Measurements from ENCODE around the gene MYO1D. TPM values are rescaled to one million over a fixed set of nuclear protein-coding genes. Genes with fewer than 3 reads are reported as not detected.

The MYO1D gene
- total RNA-seq, 1 experiment from 2014 or later = 35.7 TPM

- BruUV-seq (replicated peaks) = no TSS peak
- RAD21 ChIA-PET (ENCODE audit: low non-redundant PET in 1 of 2, low total read pairs in 2 of 2, uncharacterized antibody in 2 of 2, unreplicated experiment in 2 of 2) = no interaction called here
- CTCF ChIA-PET = interaction anchor here (0.6 to 1.5 kb wide), 2 partner anchors 9 to 133 kb away, joined by 3 read pairs; no protein-coding TSS in a partner anchor
These were observed 39.2 kb upstream of the MYO1D start for GRCh38 chr17:32916134-32916533.

More at GRCh38 chr17:32916134-32916533, 39.2 kb upstream of the MYO1D start:
- Histone ChIP-seq H3K27me3 (ENCODE audit: insufficient read depth, low read length) (no peaks in the 10 kb centered on the region), H3K9me3 (ENCODE audit: control insufficient read depth in 1 of 2, insufficient read depth in 1 of 2, low read depth in 1 of 2, low read length in 2 of 2) (no peaks in the 10 kb centered on the region), H2AFZ (ENCODE audit: low read depth, low read length, poor library complexity, severe bottlenecking) (no peak overlapping the region), H3K27ac (ENCODE audit: low read depth, low read length) (no peak overlapping the region), H3K4me3 (replicated peaks in 1 of 2; ENCODE audit: low read depth in 1 of 2, low read length in 2 of 2) (no peak overlapping the region), H3K79me2 (ENCODE audit: insufficient read depth, low read length) (no peaks in the 10 kb centered on the region), H3K9me2 (ENCODE audit: insufficient read depth) (no peaks in the 10 kb centered on the region), H3K9ac (ENCODE audit: low read length) (no peak overlapping the region), H3K36me3 (ENCODE audit: control insufficient read depth in 1 of 2, insufficient read depth in 2 of 2, low read length in 2 of 2) (no peaks in the 10 kb centered on the region), H3K4me2 (ENCODE audit: low read length) (no peak overlapping the region), H4K20me1 (ENCODE audit: insufficient read depth) (no peaks in the 10 kb centered on the region), H3K4me1 (ENCODE audit: control insufficient read depth in 1 of 2, insufficient read depth in 2 of 2, low read length in 2 of 2) (no peaks in the 10 kb centered on the region)
- TF ChIP-seq CTCF (IDR thresholded peaks at IDR 0.05 in 2 of 3, conservative IDR thresholded peaks at IDR 0.05 in 1 of 3; ENCODE audit: borderline replicate concordance in 1 of 3, insufficient read depth in 1 of 3, low read depth in 2 of 3, low read length in 2 of 3) (no peak), ELF1 (IDR thresholded peaks at IDR 0.05; ENCODE audit: borderline replicate concordance, low read depth) (no peak), SIN3A (IDR thresholded peaks at IDR 0.05; ENCODE audit: low read depth) (no peak), CEBPB (IDR thresholded peaks at IDR 0.05; ENCODE audit: low read depth) (no peak), ZNF274 (IDR thresholded peaks at IDR 0.05; ENCODE audit: low read depth, low read length) (no peak), CBX3 (IDR thresholded peaks at IDR 0.05; ENCODE audit: low read depth) (no peak), ATF3 (IDR thresholded peaks at IDR 0.05) (no peak)
- DNase-seq (ENCODE audit: low read depth, low spot score) (no peak), ATAC-seq (no peak)
- intact Hi-C loops (cut with micrococcal nuclease) = no loop called here
- POLR2A ChIA-PET = no interaction called here

Measured in HCT116 (cell line).